ENCODE data around the gene FHOD3.

The FHOD3 gene

GRCh38 chr18:36601316-36601715 lies 303.8 kb downstream of the FHOD3 start:
- Histone ChIP-seq H3K18ac (ENCODE audit: low read length) (no peak overlapping the region), H3K79me1 (ENCODE audit: low read length) (no peaks in the 10 kb centered on the region), H2BK120ac (ENCODE audit: low read depth, low read length) (no peak overlapping the region), H3K56ac (ENCODE audit: low read length) (no peak overlapping the region), H3K36me3 (ENCODE audit: control insufficient read depth, insufficient read depth, low read length) (no peaks in the 10 kb centered on the region), H3K4me2 (ENCODE audit: low read length) (no peak overlapping the region), H3K9ac (ENCODE audit: low read length) (no peak overlapping the region), H3K27me3 (ENCODE audit: insufficient read depth, low read length, poor library complexity) (no peaks in the 10 kb centered on the region), H2BK15ac (replicated peaks; ENCODE audit: low read depth) (no peak overlapping the region), H2AK5ac (ENCODE audit: low read length) (no peak overlapping the region), H3K4me1 (ENCODE audit: control insufficient read depth, low read depth, low read length) (no peaks in the 10 kb centered on the region), H2BK5ac (ENCODE audit: low read length) (no peak overlapping the region), H3K4ac (ENCODE audit: low read depth, low read length) (no peak overlapping the region), H3K79me2 (ENCODE audit: control insufficient read depth, insufficient read depth, low read length) (no peaks in the 10 kb centered on the region), H3K27ac (ENCODE audit: low read depth, low read length) (no peak overlapping the region), H4K5ac (ENCODE audit: low read length) (no peak overlapping the region), H3K23ac (ENCODE audit: low read length) (no peak overlapping the region), H3K4me3 (ENCODE audit: low read length) (no peak overlapping the region), H4K8ac (ENCODE audit: low read depth, low read length) (no peak overlapping the region)
- DNase-seq, result no peak
- WGBS (ENCODE audit: extremely low coverage, insufficient coverage, low lambda C conversion rate), result no CpG with 5 or more reads among the region's 1 CpG

GRCh38 chr18:36602071-36602470 lies 304.6 kb downstream of the FHOD3 start:
- H3K4me3 ChIP-seq (ENCODE audit: low read length), result no peak overlapping the region
- no peak overlapping the region for H3K4me2 ChIP-seq (ENCODE audit: low read length)
- H3K9ac ChIP-seq (ENCODE audit: low read length), result no peak overlapping the region
- no peak overlapping the region for H2AK5ac ChIP-seq (ENCODE audit: low read length)
- no peak overlapping the region for H3K56ac ChIP-seq (ENCODE audit: low read length)
- no peaks in the 10 kb centered on the region for H3K79me1 ChIP-seq (ENCODE audit: low read length)
- H3K36me3 ChIP-seq (ENCODE audit: control insufficient read depth, insufficient read depth, low read length), result no peaks in the 10 kb centered on the region
- no peak overlapping the region for H3K27ac ChIP-seq (ENCODE audit: low read depth, low read length)
- H2BK120ac ChIP-seq (ENCODE audit: low read depth, low read length), result no peak overlapping the region
- no peak overlapping the region for H2BK15ac ChIP-seq (replicated peaks; ENCODE audit: low read depth)
- H3K23ac ChIP-seq (ENCODE audit: low read length), result no peak overlapping the region
- H3K79me2 ChIP-seq (ENCODE audit: control insufficient read depth, insufficient read depth, low read length), result no peaks in the 10 kb centered on the region
- DNase-seq, result no peak
- no CpG with 5 or more reads among the region's 2 CpGs for WGBS (ENCODE audit: extremely low coverage, insufficient coverage, low lambda C conversion rate)
- no peak overlapping the region for H4K5ac ChIP-seq (ENCODE audit: low read length)
- no peak overlapping the region for H3K18ac ChIP-seq (ENCODE audit: low read length)
- H3K4me1 ChIP-seq (ENCODE audit: control insufficient read depth, low read depth, low read length), result no peaks in the 10 kb centered on the region
- H4K8ac ChIP-seq (ENCODE audit: low read depth, low read length), result no peak overlapping the region
- H3K4ac ChIP-seq (ENCODE audit: low read depth, low read length), result no peak overlapping the region
- no peaks in the 10 kb centered on the region for H3K27me3 ChIP-seq (ENCODE audit: insufficient read depth, low read length, poor library complexity)
- H2BK5ac ChIP-seq (ENCODE audit: low read length), result no peak overlapping the region

- no peak overlapping the region for H3K18ac ChIP-seq (ENCODE audit: low read length)
- no peak overlapping the region for H3K9ac ChIP-seq (ENCODE audit: low read length)
- H3K79me2 ChIP-seq (ENCODE audit: control insufficient read depth, insufficient read depth, low read length), result no peaks in the 10 kb centered on the region
- H3K56ac ChIP-seq (ENCODE audit: low read length), result no peak overlapping the region
- H3K27ac ChIP-seq (ENCODE audit: low read depth, low read length), result no peak overlapping the region
- H3K23ac ChIP-seq (ENCODE audit: low read length), result no peak overlapping the region
- H4K5ac ChIP-seq (ENCODE audit: low read length), result no peak overlapping the region
- H3K27me3 ChIP-seq (ENCODE audit: insufficient read depth, low read length, poor library complexity), result no peaks in the 10 kb centered on the region
- H3K4me2 ChIP-seq (ENCODE audit: low read length), result no peak overlapping the region
- H2AK5ac ChIP-seq (ENCODE audit: low read length), result no peak overlapping the region
- no peaks in the 10 kb centered on the region for H3K36me3 ChIP-seq (ENCODE audit: control insufficient read depth, insufficient read depth, low read length)
- H4K8ac ChIP-seq (ENCODE audit: low read depth, low read length), result no peak overlapping the region
- no peak overlapping the region for H2BK15ac ChIP-seq (replicated peaks; ENCODE audit: low read depth)
- H3K4ac ChIP-seq (ENCODE audit: low read depth, low read length), result no peak overlapping the region
- DNase-seq, result no peak
- H3K4me1 ChIP-seq (ENCODE audit: control insufficient read depth, low read depth, low read length), result no peaks in the 10 kb centered on the region
- no peak overlapping the region for H2BK120ac ChIP-seq (ENCODE audit: low read depth, low read length)
- no CpG with 5 or more reads among the region's 4 CpGs for WGBS (ENCODE audit: extremely low coverage, insufficient coverage, low lambda C conversion rate)
- no peak overlapping the region for H3K4me3 ChIP-seq (ENCODE audit: low read length)
- no peaks in the 10 kb centered on the region for H3K79me1 ChIP-seq (ENCODE audit: low read length)
- no peak overlapping the region for H2BK5ac ChIP-seq (ENCODE audit: low read length)
Observed at GRCh38 chr18:36602620-36603019, 305.1 kb downstream of the FHOD3 start.

- Histone ChIP-seq H3K27ac (ENCODE audit: low read depth, low read length) (no peak overlapping the region), H4K8ac (ENCODE audit: low read depth, low read length) (no peak overlapping the region), H3K18ac (ENCODE audit: low read length) (no peak overlapping the region), H3K4me1 (ENCODE audit: control insufficient read depth, low read depth, low read length) (peaks cover 1% of the 10 kb centered on the region), H3K4ac (ENCODE audit: low read depth, low read length) (no peak overlapping the region), H4K5ac (ENCODE audit: low read length) (no peak overlapping the region), H2AK5ac (ENCODE audit: low read length) (no peak overlapping the region), H3K27me3 (ENCODE audit: insufficient read depth, low read length, poor library complexity) (no peaks in the 10 kb centered on the region), H2BK120ac (ENCODE audit: low read depth, low read length) (no peak overlapping the region), H3K4me3 (ENCODE audit: low read length) (no peak overlapping the region), H3K79me1 (ENCODE audit: low read length) (no peaks in the 10 kb centered on the region), H3K4me2 (ENCODE audit: low read length) (no peak overlapping the region), H3K79me2 (ENCODE audit: control insufficient read depth, insufficient read depth, low read length) (no peaks in the 10 kb centered on the region), H2BK15ac (replicated peaks; ENCODE audit: low read depth) (no peak overlapping the region), H3K23ac (ENCODE audit: low read length) (no peak overlapping the region), H3K36me3 (ENCODE audit: control insufficient read depth, insufficient read depth, low read length) (no peaks in the 10 kb centered on the region), H3K9ac (ENCODE audit: low read length) (no peak overlapping the region), H3K56ac (ENCODE audit: low read length) (no peak overlapping the region), H2BK5ac (ENCODE audit: low read length) (no peak overlapping the region)
- WGBS (ENCODE audit: extremely low coverage, insufficient coverage, low lambda C conversion rate), result no CpG with 5 or more reads among the region's 3 CpGs
- peak; percentile 45 for DNase-seq
Observed at GRCh38 chr18:36608107-36608506, 310.6 kb downstream of the FHOD3 start.

- WGBS (ENCODE audit: extremely low coverage, insufficient coverage, low lambda C conversion rate), result no CpG with 5 or more reads among the region's 8 CpGs
- no peak overlapping the region for H2BK5ac ChIP-seq (ENCODE audit: low read length)
- H3K36me3 ChIP-seq (ENCODE audit: control insufficient read depth, insufficient read depth, low read length), result no peaks in the 10 kb centered on the region
Observed at GRCh38 chr18:36610258-36610657, 312.7 kb downstream of the FHOD3 start.

GRCh38 chr18:36610661-36611060 lies 313.1 kb downstream of the FHOD3 start:
- no peak overlapping the region for H3K56ac ChIP-seq (ENCODE audit: low read length)
- H2BK15ac ChIP-seq (replicated peaks; ENCODE audit: low read depth), result no peak overlapping the region
- no peak overlapping the region for H2BK120ac ChIP-seq (ENCODE audit: low read depth, low read length)
- H3K4me2 ChIP-seq (ENCODE audit: low read length), result no peak overlapping the region
- no peak overlapping the region for H4K5ac ChIP-seq (ENCODE audit: low read length)
- H3K4me3 ChIP-seq (ENCODE audit: low read length), result no peak overlapping the region
- no peak overlapping the region for H3K27ac ChIP-seq (ENCODE audit: low read depth, low read length)
- no peaks in the 10 kb centered on the region for H3K79me2 ChIP-seq (ENCODE audit: control insufficient read depth, insufficient read depth, low read length)
- no peak overlapping the region for H4K8ac ChIP-seq (ENCODE audit: low read depth, low read length)
- no peaks in the 10 kb centered on the region for H3K79me1 ChIP-seq (ENCODE audit: low read length)
- H3K23ac ChIP-seq (ENCODE audit: low read length), result no peak overlapping the region
- no peak overlapping the region for H2AK5ac ChIP-seq (ENCODE audit: low read length)
- H3K4ac ChIP-seq (ENCODE audit: low read depth, low read length), result no peak overlapping the region
- H3K18ac ChIP-seq (ENCODE audit: low read length), result no peak overlapping the region
- peaks cover 1% of the 10 kb centered on the region for H3K4me1 ChIP-seq (ENCODE audit: control insufficient read depth, low read depth, low read length)
- H3K36me3 ChIP-seq (ENCODE audit: control insufficient read depth, insufficient read depth, low read length), result no peaks in the 10 kb centered on the region
- H3K9ac ChIP-seq (ENCODE audit: low read length), result no peak overlapping the region
- H3K27me3 ChIP-seq (ENCODE audit: insufficient read depth, low read length, poor library complexity), result no peaks in the 10 kb centered on the region
- no CpG with 5 or more reads among the region's 2 CpGs for WGBS (ENCODE audit: extremely low coverage, insufficient coverage, low lambda C conversion rate)
- no peak overlapping the region for H2BK5ac ChIP-seq (ENCODE audit: low read length)
- DNase-seq, result peak; percentile 74

More at GRCh38 chr18:36610258-36610657, 312.7 kb downstream of the FHOD3 start:
- H2AK5ac ChIP-seq (ENCODE audit: low read length), result no peak overlapping the region
- H3K23ac ChIP-seq (ENCODE audit: low read length), result no peak overlapping the region
- no peaks in the 10 kb centered on the region for H3K79me1 ChIP-seq (ENCODE audit: low read length)
- no peaks in the 10 kb centered on the region for H3K27me3 ChIP-seq (ENCODE audit: insufficient read depth, low read length, poor library complexity)
- peaks cover 1% of the 10 kb centered on the region for H3K4me1 ChIP-seq (ENCODE audit: control insufficient read depth, low read depth, low read length)
- H4K8ac ChIP-seq (ENCODE audit: low read depth, low read length), result no peak overlapping the region
- H3K4me3 ChIP-seq (ENCODE audit: low read length), result no peak overlapping the region
- H4K5ac ChIP-seq (ENCODE audit: low read length), result no peak overlapping the region
- DNase-seq, result no peak
- H3K4ac ChIP-seq (ENCODE audit: low read depth, low read length), result no peak overlapping the region
- no peak overlapping the region for H3K9ac ChIP-seq (ENCODE audit: low read length)
- H3K56ac ChIP-seq (ENCODE audit: low read length), result no peak overlapping the region
- H3K79me2 ChIP-seq (ENCODE audit: control insufficient read depth, insufficient read depth, low read length), result no peaks in the 10 kb centered on the region
- H2BK15ac ChIP-seq (replicated peaks; ENCODE audit: low read depth), result no peak overlapping the region
- H3K27ac ChIP-seq (ENCODE audit: low read depth, low read length), result no peak overlapping the region
- H2BK120ac ChIP-seq (ENCODE audit: low read depth, low read length), result no peak overlapping the region
- no peak overlapping the region for H3K18ac ChIP-seq (ENCODE audit: low read length)
- no peak overlapping the region for H3K4me2 ChIP-seq (ENCODE audit: low read length)
